ENCODE data around the gene PAGR1.

The PAGR1 gene

DNA sequence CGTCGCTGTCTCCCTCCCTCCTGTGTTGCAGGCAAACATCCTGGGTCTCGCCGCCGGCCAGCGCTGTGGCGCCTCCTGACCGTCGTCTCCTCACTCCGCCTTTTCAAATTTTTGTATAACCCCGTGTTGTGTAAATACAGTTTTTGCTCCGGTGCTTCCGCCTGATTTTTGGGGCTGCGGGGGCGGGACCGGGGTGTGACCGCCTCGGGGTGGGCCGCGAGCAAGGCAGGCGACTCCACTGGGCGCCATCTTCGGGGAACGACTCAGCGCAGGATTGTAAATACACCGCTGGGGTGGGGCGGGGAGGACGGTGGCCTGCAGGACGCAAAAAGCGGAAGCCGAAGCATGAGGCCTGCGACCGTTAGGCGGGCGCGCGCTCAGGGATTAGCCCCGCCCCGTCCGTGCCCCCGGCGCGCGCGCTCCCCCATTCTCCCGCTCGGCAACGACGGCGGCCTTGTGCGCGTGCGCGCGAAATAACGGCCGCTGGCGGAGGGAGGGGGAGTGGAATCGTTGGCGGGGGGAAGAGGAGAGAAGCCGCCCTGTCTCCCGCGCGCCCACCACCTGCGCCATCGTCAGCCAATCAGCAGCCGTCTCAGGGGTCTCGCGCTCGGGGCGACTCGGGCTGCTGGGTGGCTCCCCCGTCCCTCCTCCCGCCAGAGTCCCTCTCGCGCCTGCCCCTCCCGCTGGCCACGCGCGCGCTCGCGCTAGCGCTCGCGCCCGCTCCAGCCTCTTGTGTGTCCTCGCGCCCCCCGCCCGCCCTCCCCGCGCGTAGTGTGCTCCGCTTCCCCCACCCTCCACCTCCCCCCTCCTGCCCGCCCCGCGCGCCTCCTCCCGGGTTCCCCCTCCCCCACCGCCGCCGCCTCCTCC lies 10.5 kb upstream of the PAGR1 start:
- Histone ChIP-seq H3K27ac (ENCODE audit: low read depth, low read length) (peak overlapping the region; percentile 93), H3K9me3 (ENCODE audit: insufficient read depth, low read length) (no peaks in the 10 kb centered on the region), H3K36me3 (ENCODE audit: low read length) (peaks cover 17% of the 10 kb centered on the region), H3K9me2 (replicated peaks; ENCODE audit: insufficient read depth, low read length) (no peaks in the 10 kb centered on the region), H3K4me3 (ENCODE audit: insufficient read depth, low read length, poor library complexity, severe bottlenecking) (peak overlapping the region; percentile 64), H3F3A (ENCODE audit: insufficient read depth) (peaks cover 43% of the 10 kb centered on the region), H3K4me2 (ENCODE audit: low read depth, low read length, poor library complexity, severe bottlenecking) (peak overlapping the region; percentile 87), H3K79me2 (ENCODE audit: insufficient read depth, low read length) (peaks cover 12% of the 10 kb centered on the region; the same call in 1 of the 2 replicates), H3K9ac (ENCODE audit: low read length) (peak overlapping the region; percentile 88), H4K20me1 (ENCODE audit: low read depth, low read length) (peaks cover 8% of the 10 kb centered on the region), H2AFZ (ENCODE audit: low read depth, low read length, severe bottlenecking) (no peak overlapping the region), H3K27me3 (ENCODE audit: low read length) (no peaks in the 10 kb centered on the region)
- TF ChIP-seq, protein P1, sequence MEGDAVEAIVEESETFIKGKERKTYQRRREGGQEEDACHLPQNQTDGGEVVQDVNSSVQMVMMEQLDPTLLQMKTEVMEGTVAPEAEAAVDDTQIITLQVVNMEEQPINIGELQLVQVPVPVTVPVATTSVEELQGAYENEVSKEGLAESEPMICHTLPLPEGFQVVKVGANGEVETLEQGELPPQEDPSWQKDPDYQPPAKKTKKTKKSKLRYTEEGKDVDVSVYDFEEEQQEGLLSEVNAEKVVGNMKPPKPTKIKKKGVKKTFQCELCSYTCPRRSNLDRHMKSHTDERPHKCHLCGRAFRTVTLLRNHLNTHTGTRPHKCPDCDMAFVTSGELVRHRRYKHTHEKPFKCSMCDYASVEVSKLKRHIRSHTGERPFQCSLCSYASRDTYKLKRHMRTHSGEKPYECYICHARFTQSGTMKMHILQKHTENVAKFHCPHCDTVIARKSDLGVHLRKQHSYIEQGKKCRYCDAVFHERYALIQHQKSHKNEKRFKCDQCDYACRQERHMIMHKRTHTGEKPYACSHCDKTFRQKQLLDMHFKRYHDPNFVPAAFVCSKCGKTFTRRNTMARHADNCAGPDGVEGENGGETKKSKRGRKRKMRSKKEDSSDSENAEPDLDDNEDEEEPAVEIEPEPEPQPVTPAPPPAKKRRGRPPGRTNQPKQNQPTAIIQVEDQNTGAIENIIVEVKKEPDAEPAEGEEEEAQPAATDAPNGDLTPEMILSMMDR (IDR thresholded peaks at IDR 0.05; ENCODE audit: insufficient read depth, low read length, poor library complexity, severe bottlenecking) = no peak
- no peak for TF ChIP-seq EZH2phosphoT487 (conservative IDR thresholded peaks at IDR 0.05; ENCODE audit: low read length)

DNA sequence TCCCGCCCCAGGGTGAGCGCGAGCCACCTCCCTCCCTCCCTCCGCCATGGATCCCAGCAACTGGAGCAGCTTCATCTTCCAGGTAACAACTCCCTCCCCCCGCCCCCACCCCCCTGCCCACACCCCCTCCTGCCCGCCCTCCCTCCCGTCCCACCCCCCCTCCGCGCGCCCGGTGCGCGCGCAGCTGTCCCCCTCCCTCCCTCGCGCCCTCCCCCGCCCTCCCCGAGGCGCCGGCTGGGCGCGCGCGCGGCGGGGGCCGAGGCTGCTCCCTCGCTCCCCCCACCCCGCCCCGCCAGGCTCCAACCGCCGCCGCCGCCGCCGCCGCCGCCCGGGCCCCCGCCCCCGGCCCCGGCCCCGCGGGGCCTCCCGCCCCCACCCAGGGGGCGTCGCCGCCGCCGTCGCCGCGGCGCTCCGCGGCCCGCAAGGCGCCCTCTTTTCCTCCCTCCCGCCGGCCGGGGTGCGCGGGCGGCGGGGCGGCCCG lies 9.8 kb upstream of the PAGR1 start, which contains the start of gene MAZ:
Gene MAZ (plus strand): TSS at position 431 of the 481 bp plus-strand sequence. CDS start 173 bp downstream, outside the sequence.
- Histone ChIP-seq H3K4me3 (ENCODE audit: insufficient read depth, low read length, poor library complexity, severe bottlenecking) (peak within 1 kb of the TSS; percentile 62), H3K79me2 (ENCODE audit: insufficient read depth, low read length) (peaks cover 12% of the 10 kb centered on the region; the same call in 1 of the 2 replicates), H3K27ac (ENCODE audit: low read depth, low read length) (peak within 1 kb of the TSS; percentile 93), H3F3A (ENCODE audit: insufficient read depth) (peaks cover 48% of the 10 kb centered on the region), H4K20me1 (ENCODE audit: low read depth, low read length) (peaks cover 8% of the 10 kb centered on the region), H2AFZ (ENCODE audit: low read depth, low read length, severe bottlenecking) (no peak within 1 kb of the TSS), H3K27me3 (ENCODE audit: low read length) (no peaks in the 10 kb centered on the region), H3K4me2 (ENCODE audit: low read depth, low read length, poor library complexity, severe bottlenecking) (peak within 1 kb of the TSS; percentile 87), H3K36me3 (ENCODE audit: low read length) (peaks cover 17% of the 10 kb centered on the region), H3K9me2 (replicated peaks; ENCODE audit: insufficient read depth, low read length) (no peaks in the 10 kb centered on the region), H3K9ac (ENCODE audit: low read length) (peak within 1 kb of the TSS; percentile 88), H3K9me3 (ENCODE audit: insufficient read depth, low read length) (no peaks in the 10 kb centered on the region)
- TF ChIP-seq, protein P1 (IDR thresholded peaks at IDR 0.05; ENCODE audit: insufficient read depth, low read length, poor library complexity, severe bottlenecking) = no peak
- TF ChIP-seq EZH2phosphoT487 (conservative IDR thresholded peaks at IDR 0.05; ENCODE audit: low read length) = no peak

DNA sequence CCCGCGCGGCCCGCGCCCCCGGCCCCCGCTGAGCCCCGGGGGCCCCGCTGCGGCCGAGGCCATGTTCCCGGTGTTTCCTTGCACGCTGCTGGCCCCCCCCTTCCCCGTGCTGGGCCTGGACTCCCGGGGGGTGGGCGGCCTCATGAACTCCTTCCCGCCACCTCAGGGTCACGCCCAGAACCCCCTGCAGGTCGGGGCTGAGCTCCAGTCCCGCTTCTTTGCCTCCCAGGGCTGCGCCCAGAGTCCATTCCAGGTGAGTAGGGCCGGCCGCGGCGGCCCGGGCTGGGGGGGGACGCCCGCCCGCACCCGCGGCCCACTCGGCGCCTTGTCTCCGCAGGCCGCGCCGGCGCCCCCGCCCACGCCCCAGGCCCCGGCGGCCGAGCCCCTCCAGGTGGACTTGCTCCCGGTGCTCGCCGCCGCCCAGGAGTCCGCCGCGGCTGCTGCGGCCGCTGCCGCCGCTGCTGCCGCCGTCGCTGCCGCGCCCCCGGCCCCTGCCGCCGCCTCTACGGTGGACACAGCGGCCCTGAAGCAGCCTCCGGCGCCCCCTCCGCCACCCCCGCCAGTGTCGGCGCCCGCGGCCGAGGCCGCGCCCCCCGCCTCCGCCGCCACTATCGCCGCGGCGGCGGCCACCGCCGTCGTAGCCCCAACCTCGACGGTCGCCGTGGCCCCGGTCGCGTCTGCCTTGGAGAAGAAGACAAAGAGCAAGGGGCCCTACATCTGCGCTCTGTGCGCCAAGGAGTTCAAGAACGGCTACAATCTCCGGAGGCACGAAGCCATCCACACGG lies 9.1 kb upstream of the PAGR1 start:
- H3K27me3 ChIP-seq (ENCODE audit: low read length) = no peaks in the 10 kb centered on the region
- peak overlapping the region; percentile 62 for H3K4me2 ChIP-seq (ENCODE audit: low read depth, low read length, poor library complexity, severe bottlenecking)
- no peak for TF ChIP-seq EZH2phosphoT487 (conservative IDR thresholded peaks at IDR 0.05; ENCODE audit: low read length)
- TF ChIP-seq, protein P1 (IDR thresholded peaks at IDR 0.05; ENCODE audit: insufficient read depth, low read length, poor library complexity, severe bottlenecking) = no peak
- H3K36me3 ChIP-seq (ENCODE audit: low read length) = peaks cover 15% of the 10 kb centered on the region
- no peak overlapping the region for H2AFZ ChIP-seq (ENCODE audit: low read depth, low read length, severe bottlenecking)
- no peaks in the 10 kb centered on the region for H3K9me3 ChIP-seq (ENCODE audit: insufficient read depth, low read length)
- no peaks in the 10 kb centered on the region for H3K9me2 ChIP-seq (replicated peaks; ENCODE audit: insufficient read depth, low read length)
- H4K20me1 ChIP-seq (ENCODE audit: low read depth, low read length) = peaks cover 8% of the 10 kb centered on the region
- H3K27ac ChIP-seq (ENCODE audit: low read depth, low read length) = peak overlapping the region; percentile 84
- peak overlapping the region; percentile 74 for H3K9ac ChIP-seq (ENCODE audit: low read length)
- peaks cover 51% of the 10 kb centered on the region for H3F3A ChIP-seq (ENCODE audit: insufficient read depth)
- H3K79me2 ChIP-seq (ENCODE audit: insufficient read depth, low read length) = peaks cover 12% of the 10 kb centered on the region; the same call in 1 of the 2 replicates
- peak overlapping the region; percentile 62 for H3K4me3 ChIP-seq (ENCODE audit: insufficient read depth, low read length, poor library complexity, severe bottlenecking)
